ACC112 (cell line): Measurements from ENCODE around the gene LAIR2.

Experiments
- H2AFZ ChIP-seq: fragments of 200-600 bp; sonication (generic); one replicate; pipeline ENCODE4 v1.6.0; 2017; ENCODE audit warnings: antibody characterized with exemption, low read length; ENCODE audit not compliant: unreplicated experiment
- H3K27ac ChIP-seq: fragments of 200-600 bp; sonication (generic); 2 replicates; pipeline ENCODE4 v1.5.1; 2014; ENCODE audit warnings: low read depth, mild to moderate bottlenecking, antibody characterized with exemption, low read length, moderate library complexity
- H3K27me3 ChIP-seq: fragments of 200-600 bp; sonication (generic); 2 replicates; pipeline ENCODE4 v1.6.1; 2014; ENCODE audit warnings: mild to moderate bottlenecking, antibody characterized with exemption, low read length, moderate library complexity, mixed read lengths; ENCODE audit not compliant: insufficient read depth
- H3K36me3 ChIP-seq: fragments of 200-600 bp; sonication (generic); 2 replicates; pipeline ENCODE4 v1.6.1; 2016; ENCODE audit warnings: mild to moderate bottlenecking, antibody characterized with exemption, low read length, moderate library complexity, mixed read lengths; ENCODE audit not compliant: insufficient read depth
- H3K4me1 ChIP-seq: fragments of 200-600 bp; sonication (generic); one replicate; pipeline ENCODE4 v1.6.1; 2016; ENCODE audit warnings: low read length, mixed read lengths; ENCODE audit not compliant: insufficient read depth, unreplicated experiment, control insufficient read depth
- H3K4me3 ChIP-seq: fragments of 200-600 bp; sonication (generic); 2 replicates; pipeline ENCODE4 v1.5.1; 2014; ENCODE audit warnings: mild to moderate bottlenecking, low read depth, low read length
- H3K79me2 ChIP-seq: fragments of 200-600 bp; sonication (generic); one replicate; pipeline ENCODE4 v1.6.0; 2016; ENCODE audit warnings: low read length; ENCODE audit not compliant: control insufficient read depth, unreplicated experiment, insufficient read depth

LAIR2 gene

DNA sequence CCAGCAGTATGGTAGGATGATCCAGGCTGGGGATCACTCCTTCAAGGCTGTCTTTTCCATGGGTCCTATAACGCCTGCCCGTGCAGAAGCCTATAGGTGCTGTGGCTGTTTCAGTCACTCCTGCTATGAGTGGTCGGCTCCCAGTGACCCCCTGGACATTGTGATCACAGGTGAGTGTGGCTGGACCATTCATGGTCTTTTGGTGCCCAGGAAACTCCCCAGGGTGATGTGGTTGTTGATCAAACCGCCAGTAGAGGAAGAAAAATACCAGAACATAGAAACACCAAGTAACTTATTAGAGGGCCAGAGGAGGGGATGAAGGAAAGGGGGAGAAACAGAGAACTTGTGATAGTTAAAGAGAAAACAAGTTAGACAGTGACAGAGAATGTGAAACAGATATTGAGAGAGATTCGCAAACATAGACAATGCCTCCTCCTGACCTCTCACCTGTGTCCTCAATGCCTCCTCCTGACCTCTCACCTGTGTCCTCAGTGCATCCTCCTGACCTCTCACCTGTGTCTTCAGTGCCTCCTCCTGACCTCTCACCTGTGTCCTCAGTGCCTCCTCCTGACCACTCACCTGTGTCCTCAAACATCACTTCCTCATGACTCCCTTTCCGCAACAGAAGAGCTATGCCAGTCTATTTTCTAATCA, 19.4 kb downstream of the LAIR2 start:
- Histone ChIP-seq H3K4me3 (no peak overlapping the region), H2AFZ (no peak overlapping the region), H3K27ac (no peak overlapping the region), H3K79me2 (no peaks in the 10 kb centered on the region), H3K27me3 (no peaks in the 10 kb centered on the region), H3K4me1 (no peaks in the 10 kb centered on the region), H3K36me3 (no peaks in the 10 kb centered on the region)

DNA sequence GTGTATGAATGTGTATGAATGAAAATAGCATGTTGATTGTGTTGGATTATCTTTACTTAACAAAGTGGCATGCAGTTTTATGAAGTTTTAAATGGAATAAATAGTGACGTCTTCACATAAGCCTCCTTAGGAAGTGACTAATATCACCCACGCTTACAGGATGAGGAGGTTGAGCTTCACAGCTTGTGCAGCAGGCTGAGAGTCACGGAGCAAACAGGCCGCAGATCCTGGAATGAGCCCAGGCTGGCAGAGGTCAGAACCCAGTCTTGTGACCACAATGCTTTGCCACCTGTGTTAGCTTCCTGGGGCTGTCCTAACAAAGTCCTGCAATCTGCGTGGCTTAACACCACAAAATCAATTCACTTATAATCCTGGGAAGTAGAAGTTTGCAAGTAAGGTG, 20.8 kb downstream of the LAIR2 start:
- H3K27ac ChIP-seq = no peak overlapping the region
- no peaks in the 10 kb centered on the region for H3K79me2 ChIP-seq
- no peaks in the 10 kb centered on the region for H3K36me3 ChIP-seq
- no peaks in the 10 kb centered on the region for H3K27me3 ChIP-seq
- no peak overlapping the region for H3K4me3 ChIP-seq
- H3K4me1 ChIP-seq = no peaks in the 10 kb centered on the region
- H2AFZ ChIP-seq = no peak overlapping the region

DNA sequence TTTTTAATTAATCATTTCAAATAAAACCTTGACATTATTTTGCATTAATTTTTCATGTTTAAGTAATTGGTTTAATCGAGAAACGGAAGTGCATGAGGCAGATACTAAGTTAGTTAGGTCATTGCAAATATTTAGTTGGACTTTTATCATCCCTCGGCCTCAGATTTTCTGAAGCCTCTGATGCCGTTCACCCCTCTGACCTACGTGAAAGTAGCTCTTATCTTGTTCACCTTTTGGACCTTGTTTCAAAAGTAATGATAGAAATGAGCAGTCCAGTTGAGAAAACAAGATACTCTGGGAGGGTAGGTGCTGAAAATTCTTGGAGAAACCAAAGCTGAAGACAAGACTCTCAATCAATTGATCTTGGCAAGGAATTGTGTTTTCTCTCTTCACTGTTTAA, 23.0 kb downstream of the LAIR2 start:
- no peak overlapping the region for H2AFZ ChIP-seq
- H3K36me3 ChIP-seq = no peaks in the 10 kb centered on the region
- no peak overlapping the region for H3K4me3 ChIP-seq
- H3K79me2 ChIP-seq = no peaks in the 10 kb centered on the region
- no peak overlapping the region for H3K27ac ChIP-seq
- no peaks in the 10 kb centered on the region for H3K27me3 ChIP-seq
- no peaks in the 10 kb centered on the region for H3K4me1 ChIP-seq

DNA sequence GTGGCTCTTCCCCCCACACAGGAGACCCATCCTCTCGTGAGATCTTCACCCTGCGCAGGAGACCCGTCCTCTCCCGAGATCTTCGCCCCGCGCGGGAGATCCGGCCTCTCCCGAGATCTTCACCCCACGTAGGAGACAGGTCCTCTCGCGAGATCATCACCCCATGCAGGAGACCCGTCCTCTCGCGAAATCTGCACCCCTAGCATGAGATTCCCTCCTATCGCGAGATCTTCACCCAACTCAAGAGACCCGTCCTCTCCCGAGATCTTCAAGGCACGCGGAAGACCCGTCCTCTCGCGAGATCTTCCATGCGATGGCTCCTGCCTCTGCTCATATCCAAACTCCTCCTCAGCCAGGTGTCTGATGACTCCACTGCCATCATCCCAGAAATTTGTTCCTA, 24.3 kb downstream of the LAIR2 start:
- Histone ChIP-seq H3K27ac (no peak overlapping the region), H3K27me3 (no peaks in the 10 kb centered on the region), H3K4me3 (no peak overlapping the region), H3K79me2 (no peaks in the 10 kb centered on the region), H2AFZ (no peak overlapping the region), H3K36me3 (no peaks in the 10 kb centered on the region), H3K4me1 (no peaks in the 10 kb centered on the region)

DNA sequence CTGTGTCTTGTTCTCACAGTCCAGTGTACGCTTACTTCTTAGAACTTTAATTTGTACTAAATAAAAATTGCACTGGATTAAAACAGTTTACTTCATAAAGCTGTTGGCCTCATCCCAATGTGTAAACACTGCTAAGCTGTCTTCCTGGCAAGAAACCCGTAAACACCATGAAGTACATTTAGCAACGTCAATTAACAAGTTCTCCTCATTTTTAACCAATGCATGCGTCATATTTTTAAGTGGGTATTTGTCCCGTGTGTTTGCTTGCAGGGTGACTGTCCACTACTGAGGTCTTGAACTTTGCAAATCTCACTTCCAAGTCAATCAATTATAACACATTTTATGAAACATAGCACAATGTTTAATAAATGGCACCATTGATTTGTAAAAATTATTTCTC, 28.2 kb downstream of the LAIR2 start:
- Histone ChIP-seq H3K27ac (no peak overlapping the region), H2AFZ (no peak overlapping the region), H3K36me3 (no peaks in the 10 kb centered on the region), H3K79me2 (no peaks in the 10 kb centered on the region), H3K4me1 (no peaks in the 10 kb centered on the region), H3K4me3 (no peak overlapping the region), H3K27me3 (no peaks in the 10 kb centered on the region)

DNA sequence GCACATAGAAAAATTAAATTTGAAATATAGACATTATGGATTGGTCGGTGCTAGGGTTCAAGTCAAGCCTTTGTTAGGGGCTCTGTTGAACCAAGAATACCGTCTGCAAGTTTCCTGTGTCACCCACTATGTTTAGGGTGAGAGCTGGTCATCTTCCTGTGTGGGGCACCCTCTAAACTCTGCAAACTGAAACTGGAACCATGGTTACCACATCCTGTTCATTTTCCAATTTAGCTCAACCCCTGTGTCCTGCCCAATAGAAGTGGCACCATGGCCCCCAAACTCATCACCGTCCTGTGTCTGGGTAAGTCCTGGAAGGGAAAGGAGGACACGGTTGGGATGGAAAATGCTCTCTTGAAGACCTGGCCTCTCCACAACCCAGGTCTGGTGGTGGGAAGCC, 29.9 kb downstream of the LAIR2 start:
- Histone ChIP-seq H3K27ac (no peak overlapping the region), H3K27me3 (no peaks in the 10 kb centered on the region), H3K36me3 (no peaks in the 10 kb centered on the region), H3K4me3 (no peak overlapping the region), H3K4me1 (no peaks in the 10 kb centered on the region), H3K79me2 (no peaks in the 10 kb centered on the region), H2AFZ (no peak overlapping the region)

DNA sequence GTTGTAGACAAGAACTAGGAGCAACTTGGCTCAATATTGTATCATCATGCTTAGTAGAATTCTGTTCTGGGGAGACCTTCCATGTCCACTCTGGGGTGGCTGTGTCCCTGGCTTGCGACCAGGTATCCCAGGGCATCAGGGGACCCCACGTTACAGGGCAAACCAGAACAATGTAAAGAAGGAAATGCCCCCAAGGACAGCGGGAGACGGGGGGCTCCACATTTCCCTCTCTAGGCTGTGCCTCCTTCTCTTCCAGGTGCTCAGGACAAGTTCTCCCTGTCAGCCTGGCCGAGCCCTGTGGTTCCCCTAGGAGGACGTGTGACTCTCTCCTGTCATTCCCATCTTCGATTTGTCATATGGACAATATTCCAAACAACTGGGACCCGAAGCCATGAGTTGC, 30.8 kb downstream of the LAIR2 start:
- Histone ChIP-seq H3K4me3 (no peak overlapping the region), H2AFZ (no peak overlapping the region), H3K27me3 (no peaks in the 10 kb centered on the region), H3K4me1 (no peaks in the 10 kb centered on the region), H3K36me3 (no peaks in the 10 kb centered on the region), H3K79me2 (no peaks in the 10 kb centered on the region), H3K27ac (no peak overlapping the region)

DNA sequence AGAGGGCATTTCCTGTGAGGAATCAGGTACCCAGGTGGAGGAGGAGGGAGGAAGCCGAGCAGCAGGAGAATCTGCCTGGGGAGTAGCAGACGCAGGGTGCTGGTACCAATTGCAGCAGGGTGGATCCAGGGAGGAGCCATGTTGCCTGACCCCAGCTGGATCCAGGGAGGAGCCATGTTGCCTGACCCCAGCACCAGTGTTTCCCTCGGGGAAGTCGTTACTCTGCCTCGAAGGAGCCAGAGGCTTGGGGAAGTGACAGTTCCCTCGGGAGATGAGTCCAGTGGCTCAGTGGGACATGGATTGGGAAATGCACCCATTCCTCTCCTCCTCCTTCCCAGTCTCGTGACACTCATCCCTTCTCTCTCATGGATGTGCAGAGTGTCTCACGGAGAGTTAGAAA, 31.5 kb downstream of the LAIR2 start:
- Histone ChIP-seq H3K79me2 (no peaks in the 10 kb centered on the region), H3K27ac (no peak overlapping the region), H3K27me3 (no peaks in the 10 kb centered on the region), H3K4me3 (no peak overlapping the region), H2AFZ (no peak overlapping the region), H3K36me3 (no peaks in the 10 kb centered on the region), H3K4me1 (no peaks in the 10 kb centered on the region)

DNA sequence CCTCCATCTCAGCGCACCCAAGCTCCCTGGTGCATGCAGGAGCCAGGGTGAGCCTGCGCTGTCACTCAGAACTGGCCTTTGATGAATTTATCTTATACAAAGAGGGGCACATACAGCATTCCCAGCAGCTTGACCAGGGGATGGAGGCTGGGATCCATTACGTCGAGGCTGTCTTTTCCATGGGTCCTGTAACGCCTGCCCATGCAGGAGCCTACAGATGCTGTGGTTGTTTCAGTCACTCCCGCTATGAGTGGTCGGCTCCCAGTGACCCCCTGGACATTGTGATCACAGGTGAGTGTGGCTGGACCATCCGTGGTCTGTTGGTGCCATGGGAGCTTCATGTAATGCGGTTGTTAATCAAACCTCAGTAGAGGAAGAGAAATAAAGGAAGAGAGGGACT, 33.0 kb downstream of the LAIR2 start:
- H3K4me3 ChIP-seq = no peak overlapping the region
- H3K4me1 ChIP-seq = no peaks in the 10 kb centered on the region
- H3K27me3 ChIP-seq = no peaks in the 10 kb centered on the region
- no peaks in the 10 kb centered on the region for H3K79me2 ChIP-seq
- H3K27ac ChIP-seq = no peak overlapping the region
- no peak overlapping the region for H2AFZ ChIP-seq
- H3K36me3 ChIP-seq = no peaks in the 10 kb centered on the region

DNA sequence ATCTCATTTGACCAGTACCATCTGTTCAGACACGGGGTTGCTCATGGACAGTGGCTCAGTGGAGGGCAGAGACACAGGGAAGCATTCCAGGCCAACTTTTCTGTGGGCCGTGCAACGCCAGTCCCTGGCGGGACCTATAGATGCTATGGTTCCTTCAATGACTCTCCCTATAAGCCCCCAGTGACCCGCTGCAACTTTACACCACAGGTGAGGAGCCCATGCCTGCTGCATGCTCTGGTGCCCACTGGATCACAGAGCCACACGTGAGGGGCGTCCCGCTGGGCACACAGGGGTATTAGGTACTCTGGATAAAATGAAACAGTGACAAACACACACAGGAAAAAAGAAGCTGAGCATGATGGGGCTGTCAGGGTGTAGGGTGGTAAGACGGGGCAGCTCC, 34.3 kb downstream of the LAIR2 start:
- no peaks in the 10 kb centered on the region for H3K4me1 ChIP-seq
- no peak overlapping the region for H2AFZ ChIP-seq
- H3K4me3 ChIP-seq = no peak overlapping the region
- no peaks in the 10 kb centered on the region for H3K27me3 ChIP-seq
- no peaks in the 10 kb centered on the region for H3K36me3 ChIP-seq
- no peaks in the 10 kb centered on the region for H3K79me2 ChIP-seq
- no peak overlapping the region for H3K27ac ChIP-seq

DNA sequence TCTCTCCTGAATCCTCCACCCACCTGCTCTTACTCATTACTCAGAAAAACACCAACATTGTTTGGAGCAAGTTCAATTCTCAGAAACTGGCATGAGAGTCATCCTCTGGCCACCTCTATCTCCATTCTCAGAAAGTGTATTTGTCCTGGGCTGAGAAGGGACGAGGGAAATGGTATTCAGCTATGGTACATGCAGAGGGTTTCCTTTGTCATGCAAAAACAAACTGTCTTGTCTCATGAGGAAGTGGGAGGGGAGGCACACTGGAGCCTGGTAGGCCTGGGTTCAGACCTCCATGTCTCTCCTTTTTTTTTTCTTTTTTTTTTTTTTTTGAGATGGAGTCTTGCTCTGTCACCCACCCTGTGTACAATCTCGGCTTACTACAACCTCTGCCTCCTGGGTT, 39.1 kb downstream of the LAIR2 start:
- Histone ChIP-seq H3K27me3 (no peaks in the 10 kb centered on the region), H3K4me1 (no peaks in the 10 kb centered on the region), H3K36me3 (no peaks in the 10 kb centered on the region), H3K79me2 (no peaks in the 10 kb centered on the region), H2AFZ (no peak overlapping the region), H3K4me3 (no peak overlapping the region), H3K27ac (no peak overlapping the region)
